GM06990 (cell line): Measurements from ENCODE around the gene PTCD1.

ENCODE experiments used
- DNase-seq: peaks from one replicate; pipeline ENCODE4 v3.0.0-alpha.2; 2011; ENCODE audit not compliant: insufficient read length; ENCODE audit errors: extremely low read depth
- H3K27me3 ChIP-seq: replicated peaks from 2 replicates; pipeline ENCODE4 v1.6.0; 2011; ENCODE audit warnings: low read length; ENCODE audit not compliant: control insufficient read depth, insufficient read depth
- H3K36me3 ChIP-seq: 2 replicates; pipeline ENCODE4 v1.5.1; 2011; ENCODE audit warnings: low read length; ENCODE audit not compliant: control insufficient read depth, insufficient read depth
- H3K4me3 ChIP-seq: replicated peaks from 2 replicates; pipeline ENCODE4 v1.5.1; 2011; ENCODE audit warnings: low read depth, mild to moderate bottlenecking, control low read depth, low read length
- TF ChIP-seq, protein P1 (sequence below): IDR thresholded peaks from 2 replicates; pipeline ENCODE4 v1.5.1; 2011; ENCODE audit warnings: low read length, control low read depth, mild to moderate bottlenecking, inconsistent platforms; ENCODE audit not compliant: insufficient read depth, poor library complexity, severe bottlenecking

PTCD1 gene

GRCh38 chr7:99371376-99371920, 67.2 kb downstream of the PTCD1 start:
- Histone ChIP-seq H3K27me3 (no peaks in the 10 kb centered on the region), H3K36me3 (peaks cover 9% of the 10 kb centered on the region), H3K4me3 (no peak overlapping the region)
- TF ChIP-seq, protein P1, sequence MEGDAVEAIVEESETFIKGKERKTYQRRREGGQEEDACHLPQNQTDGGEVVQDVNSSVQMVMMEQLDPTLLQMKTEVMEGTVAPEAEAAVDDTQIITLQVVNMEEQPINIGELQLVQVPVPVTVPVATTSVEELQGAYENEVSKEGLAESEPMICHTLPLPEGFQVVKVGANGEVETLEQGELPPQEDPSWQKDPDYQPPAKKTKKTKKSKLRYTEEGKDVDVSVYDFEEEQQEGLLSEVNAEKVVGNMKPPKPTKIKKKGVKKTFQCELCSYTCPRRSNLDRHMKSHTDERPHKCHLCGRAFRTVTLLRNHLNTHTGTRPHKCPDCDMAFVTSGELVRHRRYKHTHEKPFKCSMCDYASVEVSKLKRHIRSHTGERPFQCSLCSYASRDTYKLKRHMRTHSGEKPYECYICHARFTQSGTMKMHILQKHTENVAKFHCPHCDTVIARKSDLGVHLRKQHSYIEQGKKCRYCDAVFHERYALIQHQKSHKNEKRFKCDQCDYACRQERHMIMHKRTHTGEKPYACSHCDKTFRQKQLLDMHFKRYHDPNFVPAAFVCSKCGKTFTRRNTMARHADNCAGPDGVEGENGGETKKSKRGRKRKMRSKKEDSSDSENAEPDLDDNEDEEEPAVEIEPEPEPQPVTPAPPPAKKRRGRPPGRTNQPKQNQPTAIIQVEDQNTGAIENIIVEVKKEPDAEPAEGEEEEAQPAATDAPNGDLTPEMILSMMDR = no peak
- no peak for DNase-seq

GRCh38 chr7:99369767-99370391, 68.7 kb downstream of the PTCD1 start:
- Histone ChIP-seq H3K4me3 (no peak overlapping the region), H3K36me3 (peaks cover 14% of the 10 kb centered on the region), H3K27me3 (no peaks in the 10 kb centered on the region)
- no peak for DNase-seq
- TF ChIP-seq, protein P1 = no peak

DNA sequence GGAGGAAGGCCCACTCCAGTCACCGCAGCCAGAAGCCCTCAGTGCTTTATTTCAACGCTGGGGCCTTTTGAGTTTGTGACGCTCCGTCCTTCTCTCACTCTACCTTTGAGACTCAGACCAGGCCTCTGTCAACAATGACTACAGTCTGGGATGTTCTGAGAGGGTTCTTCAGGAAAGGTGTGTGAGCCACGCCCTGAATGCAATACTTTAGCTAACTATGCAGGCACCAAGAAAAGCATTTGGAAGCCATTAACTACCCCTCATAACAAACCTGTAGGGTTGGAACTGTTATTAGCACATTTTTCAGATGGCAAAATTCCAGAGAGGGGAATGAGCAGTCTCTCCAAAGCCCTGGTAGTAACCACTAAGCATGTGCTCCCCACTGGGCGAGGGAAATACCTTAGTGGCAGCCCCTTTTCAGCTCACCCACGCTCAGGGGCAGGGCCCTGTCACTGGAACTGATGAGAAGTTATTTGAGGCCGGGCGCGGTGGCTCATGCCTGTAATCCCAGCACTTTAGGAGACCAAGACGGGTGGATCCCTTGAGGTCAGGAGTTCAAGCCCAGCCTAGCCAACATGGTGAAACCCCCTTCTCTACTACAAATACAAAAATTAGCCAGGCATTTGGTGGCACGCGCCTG, 69.7 kb downstream of the PTCD1 start:
- TF ChIP-seq, protein P1 = no peak
- DNase-seq = no peak

More for the DNA sequence above, 69.7 kb downstream of the PTCD1 start:
- Histone ChIP-seq H3K27me3 (no peaks in the 10 kb centered on the region), H3K4me3 (no peak overlapping the region), H3K36me3 (peaks cover 15% of the 10 kb centered on the region)
